IMR-90 (cell line): ENCODE results near the gene CAB39. TPM values are rescaled to one million over a fixed set of nuclear protein-coding genes. Genes with fewer than 3 reads are reported as not detected.

Source experiments
- ATAC-seq: fragments of 200-7000 bp; cut with Tn5 transposase; 2 replicates; pipeline ENCODE4 v1.9.1; 2020; ENCODE audit warnings: low read depth, mild to moderate bottlenecking, moderate library complexity
- BruUV-seq: library from RNA; stranded (reverse); fragments of 400-500 nt; replicated peaks from 2 replicates; lab custom pipeline; 2021; lab: Mats Ljungman, UMichigan
- CTCF ChIA-PET: fragments of 300-600 bp; formaldehyde crosslinking; extraction: SDS; loops from one replicate; lab custom pipeline; 2021; ENCODE audit warnings: antibody characterized with exemption; lab: Yijun Ruan, JAX
- POLR2A ChIA-PET: fragments of 300-600 bp; sonication (Branson Sonifier 250); formaldehyde crosslinking; loops from one replicate; lab custom pipeline; 2022; ENCODE audit warnings: antibody characterized with exemption; ENCODE audit not compliant: unreplicated experiment; lab: Charles Lee
- DNase-seq: peaks from one replicate; pipeline ENCODE4 v3.0.0; 2013
- H2AFZ ChIP-seq: replicated peaks from 2 replicates; pipeline ENCODE3; 2013; ENCODE audit warnings: low read length, mild to moderate bottlenecking; ENCODE audit not compliant: poor library complexity
- H2AK5ac ChIP-seq: 2 replicates; pipeline ENCODE4 v1.6.1; 2013; ENCODE audit warnings: low read depth, low read length, inconsistent platforms
- H2AK9ac ChIP-seq: replicated peaks from 2 replicates; pipeline ENCODE3; 2013; ENCODE audit warnings: mild to moderate bottlenecking, low read depth, low read length, moderate library complexity; ENCODE audit not compliant: poor library complexity
- H2BK120ac ChIP-seq: 2 replicates; pipeline ENCODE4 v1.6.1; 2013; ENCODE audit warnings: low read depth, low read length, inconsistent platforms
- H2BK15ac ChIP-seq: 3 replicates; pipeline ENCODE4 v1.6.1; 2013; ENCODE audit warnings: low read depth, low read length, inconsistent platforms
- H2BK20ac ChIP-seq: 2 replicates; pipeline ENCODE4 v1.6.1; 2013; ENCODE audit warnings: low read depth, mild to moderate bottlenecking, inconsistent platforms, low read length, moderate library complexity
- H2BK5ac ChIP-seq: 2 replicates; pipeline ENCODE4 v1.6.1; 2013; ENCODE audit warnings: mild to moderate bottlenecking, low read depth, low read length, inconsistent platforms; ENCODE audit not compliant: poor library complexity, severe bottlenecking
- H3K14ac ChIP-seq: replicated peaks from 2 replicates; pipeline ENCODE4 v1.6.1; 2013; ENCODE audit warnings: low read depth, low read length, inconsistent platforms
- H3K18ac ChIP-seq: 2 replicates; pipeline ENCODE4 v1.6.1; 2013; ENCODE audit warnings: low read depth, low read length, control low read depth
- H3K23ac ChIP-seq: 2 replicates; pipeline ENCODE4 v1.6.1; 2013; ENCODE audit warnings: low read depth, low read length, inconsistent platforms
- H3K27ac ChIP-seq: 2 replicates; pipeline ENCODE4 v1.5.1; 2013; ENCODE audit warnings: mild to moderate bottlenecking, control low read depth, low read length; ENCODE audit not compliant: insufficient read depth
- H3K27me3 ChIP-seq: 2 replicates; pipeline ENCODE4 v1.6.1; 2013; ENCODE audit warnings: low read length; ENCODE audit not compliant: control insufficient read depth, insufficient read depth
- H3K36me3 ChIP-seq: 2 replicates; pipeline ENCODE4 v1.6.1; 2013; ENCODE audit warnings: low read length, mixed read lengths; ENCODE audit not compliant: control insufficient read depth, insufficient read depth
- H3K4ac ChIP-seq: 2 replicates; pipeline ENCODE4 v1.6.1; 2013; ENCODE audit warnings: low read depth, low read length, inconsistent platforms
- H3K4me1 ChIP-seq: 2 replicates; pipeline ENCODE4 v1.6.1; 2013; ENCODE audit warnings: low read length, mixed read lengths; ENCODE audit not compliant: control insufficient read depth, insufficient read depth
- H3K4me2 ChIP-seq: 2 replicates; pipeline ENCODE4 v1.6.1; 2013; ENCODE audit warnings: low read depth, mild to moderate bottlenecking, control low read depth, low read length, moderate library complexity
- H3K4me3 ChIP-seq: 2 replicates; pipeline ENCODE4 v1.5.1; 2013; ENCODE audit warnings: low read depth, mild to moderate bottlenecking, control low read depth, low read length, moderate library complexity; ENCODE audit not compliant: insufficient read depth
- H3K56ac ChIP-seq: 2 replicates; pipeline ENCODE4 v1.6.1; 2013; ENCODE audit warnings: low read length, inconsistent platforms; ENCODE audit not compliant: insufficient read depth; ENCODE audit errors: extremely low read depth
- H3K79me1 ChIP-seq, 2 experiments: 2 replicates each; pipeline ENCODE4 v1.6.1; 2013; ENCODE audit warnings: low read length in 2 of 2, inconsistent platforms in 1 of 2, low read depth in 1 of 2
- H3K9ac ChIP-seq: 2 replicates; pipeline ENCODE4 v1.6.1; 2013; ENCODE audit warnings: low read depth, low read length, control low read depth
- H3K9me1 ChIP-seq: 2 replicates; pipeline ENCODE4 v1.6.1; 2013; ENCODE audit warnings: low read length, inconsistent platforms; ENCODE audit not compliant: insufficient read depth
- H3K9me3 ChIP-seq: 2 replicates; pipeline ENCODE4 v1.6.1; 2013; ENCODE audit warnings: low read length; ENCODE audit not compliant: control insufficient read depth, insufficient read depth
- H4K20me1 ChIP-seq: 2 replicates; pipeline ENCODE4 v1.6.1; 2013; ENCODE audit warnings: low read length, inconsistent platforms; ENCODE audit not compliant: insufficient read depth
- H4K5ac ChIP-seq: 2 replicates; pipeline ENCODE4 v1.6.1; 2013; ENCODE audit warnings: mild to moderate bottlenecking, low read depth, low read length, control low read depth
- H4K8ac ChIP-seq, 2 experiments: 2 replicates each; pipeline ENCODE4 v1.6.1; 2013; ENCODE audit warnings: low read depth in 2 of 2, low read length in 2 of 2, control low read depth in 1 of 2, inconsistent platforms in 1 of 2
- H4K91ac ChIP-seq: 2 replicates; pipeline ENCODE4 v1.6.1; 2013; ENCODE audit warnings: low read depth, low read length, inconsistent platforms; ENCODE audit not compliant: insufficient read depth
- BHLHE40 ChIP-seq: fragments of 150-350 bp; IDR thresholded peaks from 2 replicates; pipeline ENCODE4 v1.6.1; 2016; ENCODE audit warnings: mild to moderate bottlenecking, low read depth, low read length
- CEBPB ChIP-seq: IDR thresholded peaks from 2 replicates; pipeline ENCODE4 v1.6.1; 2012; ENCODE audit warnings: low read depth, low read length, improper control_type of control experiment
- CHD1 ChIP-seq: IDR thresholded peaks from 2 replicates; pipeline ENCODE4 v1.6.1; 2012; ENCODE audit warnings: low read depth, low read length, improper control_type of control experiment
- CTCF ChIP-seq: conservative IDR thresholded peaks from 2 replicates; pipeline ENCODE4 v1.5.1; 2012; ENCODE audit warnings: mild to moderate bottlenecking, low read depth, low read length, improper control_type of control experiment
- FOS ChIP-seq: fragments of 150-350 bp; IDR thresholded peaks from 2 replicates; pipeline ENCODE4 v1.6.1; 2016; ENCODE audit warnings: low read depth, low read length
- MAFK ChIP-seq: IDR thresholded peaks from 2 replicates; pipeline ENCODE4 v1.6.1; 2012; ENCODE audit warnings: low read depth, low read length, improper control_type of control experiment
- POLR2A ChIP-seq: IDR thresholded peaks from 2 replicates; pipeline ENCODE4 v1.6.1; 2012; ENCODE audit warnings: mild to moderate bottlenecking, low read depth, low read length
- RFX5 ChIP-seq: IDR thresholded peaks from 2 replicates; pipeline ENCODE4 v1.8.0; 2012; ENCODE audit warnings: low read depth, mild to moderate bottlenecking, low read length, moderate library complexity
- SMC3 ChIP-seq: fragments of 150-350 bp; IDR thresholded peaks from 2 replicates; pipeline ENCODE4 v1.6.1; 2016; ENCODE audit warnings: low read depth, mild to moderate bottlenecking, antibody characterized with exemption, low read length, moderate library complexity
- WGBS, 2 experiments: methylation state at CpG; one replicate each; pipeline versions ENCODE4 v1.1.5 to v1.1.7; 2013; ENCODE audit warnings: missing lambda C conversion rate in 2 of 2; ENCODE audit not compliant: insufficient read length in 1 of 2; ENCODE audit errors: extremely low coverage in 2 of 2; 5-methylcytosine and 5-hydroxymethylcytosine counted together
- dilution Hi-C: fragments of 300-500 bp; cut with HindIII; formaldehyde crosslinking; loops from one replicate; pipeline ENCODE4 v1.14.3; 2018; ENCODE audit warnings: low sequenced_read_pairs; ENCODE audit not compliant: unreplicated experiment
- in situ Hi-C: fragments of 300-500 bp; cut with MboI; formaldehyde crosslinking; loops from 3 replicates; pipeline ENCODE4 v1.14.3; 2019; ENCODE audit warnings: low sequenced_read_pairs, inconsistent platforms, mixed read lengths
- intact Hi-C: fragments of 100-400 bp; cut with micrococcal nuclease; formaldehyde crosslinking; loops from 2 replicates; pipeline ENCODE4 v1.10.0; 2022
- polyA plus RNA-seq, 3 experiments: library from polyadenylated mRNA; depleted of rRNA; stranded (reverse); fragments of >200 nt; gene quantifications; 2 replicates each; pipeline ENCODE4 v1.2.3, GENCODE V29; 2012; ENCODE audit warnings: low replicate concordance in 1 of 3
- total RNA-seq: library from RNA; depleted of rRNA; stranded (reverse); fragments of >200 nt; gene quantifications from 2 replicates; pipeline ENCODE4 v1.2.3, GENCODE V29; 2012

The CAB39 gene
- total and polyA plus RNA-seq, 2 of the 4 experiments (the other 2 are of a cell fraction) = 38.2 to 71.7 TPM

GRCh38 chr2:230669386-230669950, 43.2 kb upstream of the CAB39 start:
- Histone ChIP-seq H3K4me3 (no peak overlapping the region), H3K23ac (no peak overlapping the region), H2BK5ac (no peak overlapping the region), H3K18ac (peak overlapping the region; percentile 37; the same call in 1 of the 2 replicates), H4K91ac (peak overlapping the region; percentile 9; the same call in 1 of the 2 replicates), H3K9me3 (peaks cover 2% of the 10 kb centered on the region; the same call in 1 of the 2 replicates), H3K9me1 (peaks cover 26% of the 10 kb centered on the region), H3K27ac (no peak overlapping the region), H2BK15ac (no peak overlapping the region; the same call in 2 of the 3 replicates), H2AK5ac (no peak overlapping the region), H3K79me1 (peaks cover 0 to 5% of the 10 kb centered on the region in 2 experiments; a peak in 1 of 4 replicates), H3K4me2 (no peak overlapping the region), H3K4ac (peak overlapping the region; percentile 86), H3K56ac (no peak overlapping the region), H4K8ac (peak overlapping the region; percentile 31 to 95; a peak in 1 of 4 replicates), H4K20me1 (no peaks in the 10 kb centered on the region), H3K9ac (no peak overlapping the region), H2AFZ (no peak overlapping the region), H3K14ac (peak overlapping the region; percentile 64; the same call in 1 of the 2 replicates), H2BK20ac (peak overlapping the region; percentile 72; the same call in 1 of the 2 replicates), H2AK9ac (no peak overlapping the region), H3K36me3 (no peaks in the 10 kb centered on the region), H3K4me1 (peaks cover 27% of the 10 kb centered on the region), H2BK120ac (peak overlapping the region; percentile 90), H4K5ac (peak overlapping the region; percentile 18; the same call in 1 of the 2 replicates), H3K27me3 (no peaks in the 10 kb centered on the region; the same call in 1 of the 2 replicates)
- ATAC-seq = no peak
- ChIA-PET POLR2A (no interaction called here), CTCF (no interaction called here)
- WGBS, 2 experiments = 88% methylated on average over 6 of the region's 8 CpGs; no CpG with 5 or more reads in 1 of the 2 experiments
- in situ Hi-C loops (no loop called here), intact Hi-C loops (loop anchor here (10.0 kb wide), 1 partner anchor 815 kb away; no protein-coding TSS in a partner anchor), dilution Hi-C loops (no loop called here)
- TF ChIP-seq CEBPB = no peak
- TF ChIP-seq MAFK = no peak
- TF ChIP-seq FOS = no peak
- no peak for TF ChIP-seq POLR2A
- TF ChIP-seq CHD1 = no peak
- TF ChIP-seq RFX5 = no peak
- no peak for TF ChIP-seq SMC3
- TF ChIP-seq BHLHE40 = no peak
- TF ChIP-seq CTCF = no peak
- no TSS peak for BruUV-seq
- DNase-seq = no peak
